Spinal cord (tissue), 10 donors: ENCODE results near the gene TUBGCP5. TPM values are rescaled to one million over a fixed set of nuclear protein-coding genes. Genes with fewer than 3 reads are reported as not detected.
A peak's percentile ranks its signal among the peaks of the same experiment; 100 is the strongest.

Experiments
- DNase-seq, 6 donors: peaks; one replicate each; pipeline versions ENCODE4 v3.0.0 to v3.0.0-alpha.2; 2013 to 2015; ENCODE audit warnings: low spot score in 6 of 6, low read depth in 4 of 6
- H3K27ac ChIP-seq: one replicate; pipeline ENCODE4 v1.5.1; 2013; ENCODE audit warnings: low read depth, low read length, control low read depth
- H3K27me3 ChIP-seq: one replicate; pipeline ENCODE4 v1.6.1; 2013; ENCODE audit warnings: low read length; ENCODE audit not compliant: control insufficient read depth, insufficient read depth
- H3K36me3 ChIP-seq: one replicate; pipeline ENCODE4 v1.6.1; 2013; ENCODE audit warnings: low read length; ENCODE audit not compliant: control insufficient read depth, insufficient read depth
- H3K4me1 ChIP-seq: one replicate; pipeline ENCODE4 v1.6.1; 2013; ENCODE audit warnings: low read length; ENCODE audit not compliant: control insufficient read depth, insufficient read depth
- H3K4me3 ChIP-seq: one replicate; pipeline ENCODE4 v1.5.1; 2013; ENCODE audit warnings: low read depth, low read length, control low read depth
- H3K9me3 ChIP-seq: one replicate; pipeline ENCODE4 v1.6.1; 2013; ENCODE audit warnings: low read length; ENCODE audit not compliant: control insufficient read depth, insufficient read depth
- WGBS: methylation state at CpG from one replicate; pipeline ENCODE4 v1.1.5; 2013; ENCODE audit warnings: missing lambda C conversion rate; ENCODE audit not compliant: insufficient coverage; 5-methylcytosine and 5-hydroxymethylcytosine counted together
- polyA plus RNA-seq, 2 donors: library from polyadenylated mRNA; unstranded; fragments of 120-200 nt; gene quantifications; one replicate each; pipeline ENCODE4 v1.2.1, GENCODE V29; 2013; ENCODE audit not compliant: insufficient read length in 2 of 2
- total RNA-seq, 2 donors: library from RNA; depleted of rRNA in 1 of 2; stranded (reverse); fragments of 120-200 nt in 1 of 2; fragments of >200 nt in 1 of 2; gene quantifications; one replicate each; pipeline versions ENCODE4 v1.2.3 to v1.2.4, GENCODE V29; 2013 to 2014
- donor health status: healthy.

The TUBGCP5 gene
- total and polyA plus RNA-seq, 4 donors = 18.6 to 37.4 (median 29.7) TPM

DNA sequence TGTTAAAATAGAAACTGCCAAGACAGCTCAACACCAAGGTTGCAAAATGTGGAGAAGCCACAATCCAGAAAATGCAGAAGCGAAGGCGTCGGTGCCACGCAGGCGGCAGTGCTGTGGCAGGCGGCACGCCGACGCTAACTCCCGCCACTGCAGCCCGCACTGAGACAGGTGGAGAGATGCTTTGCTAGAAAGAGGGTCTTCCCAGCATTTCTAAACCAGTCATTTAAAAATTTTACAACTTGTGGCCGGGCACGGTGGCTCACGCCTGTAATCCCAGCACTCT, 82.5 kb downstream of the TUBGCP5 start:
- no peak overlapping the region for H3K27ac ChIP-seq
- no peaks in the 10 kb centered on the region for H3K9me3 ChIP-seq
- H3K4me3 ChIP-seq = no peak overlapping the region
- 100% methylated on average over 3 of the region's 14 CpGs for WGBS
- H3K27me3 ChIP-seq = no peaks in the 10 kb centered on the region
- peaks cover 63% of the 10 kb centered on the region for H3K4me1 ChIP-seq
- no peak for DNase-seq
- peaks cover 10% of the 10 kb centered on the region for H3K36me3 ChIP-seq

DNA sequence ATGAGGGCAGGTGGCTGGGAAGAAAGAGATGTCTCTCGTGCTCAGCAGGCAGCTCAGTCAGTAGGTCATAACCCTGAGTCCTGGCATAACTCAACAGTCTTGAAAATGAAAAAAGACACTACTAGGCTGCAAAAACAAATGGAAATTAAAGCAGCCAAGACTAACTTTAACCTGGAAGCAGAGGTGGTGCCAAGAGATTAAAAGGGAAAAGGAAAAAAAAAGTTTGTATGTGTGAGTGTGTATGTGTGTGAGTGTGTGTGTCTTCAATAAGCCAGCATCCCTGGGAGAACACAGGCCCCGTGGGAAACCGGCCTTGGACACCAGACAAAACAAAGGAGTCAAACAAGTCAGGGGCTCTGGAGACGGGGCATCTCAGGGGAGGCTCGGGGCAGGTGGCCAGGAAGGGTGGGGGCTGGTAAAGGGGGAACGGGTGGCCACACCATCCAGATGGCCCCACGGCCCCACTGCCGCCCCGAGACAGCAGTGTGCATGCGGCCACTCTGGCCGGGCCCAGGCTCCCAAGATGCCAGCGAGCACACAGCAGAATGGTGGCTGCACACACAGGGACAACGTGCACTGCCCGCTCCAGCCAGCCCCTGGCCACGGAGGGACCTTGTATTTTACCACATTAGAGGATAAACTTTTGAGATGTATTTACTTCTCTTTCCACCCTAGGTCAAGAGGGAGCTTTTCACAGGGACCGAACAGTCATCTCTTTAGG, 83.0 kb downstream of the TUBGCP5 start:
- H3K27ac ChIP-seq = no peak overlapping the region
- DNase-seq = peak in 2 of 6 donors; percentile 49 to 54
- H3K9me3 ChIP-seq = no peaks in the 10 kb centered on the region
- H3K4me3 ChIP-seq = no peak overlapping the region
- 21% methylated on average over 13 of the region's 16 CpGs for WGBS
- H3K27me3 ChIP-seq = no peaks in the 10 kb centered on the region
- H3K4me1 ChIP-seq = peaks cover 65% of the 10 kb centered on the region
- H3K36me3 ChIP-seq = peaks cover 13% of the 10 kb centered on the region

DNA sequence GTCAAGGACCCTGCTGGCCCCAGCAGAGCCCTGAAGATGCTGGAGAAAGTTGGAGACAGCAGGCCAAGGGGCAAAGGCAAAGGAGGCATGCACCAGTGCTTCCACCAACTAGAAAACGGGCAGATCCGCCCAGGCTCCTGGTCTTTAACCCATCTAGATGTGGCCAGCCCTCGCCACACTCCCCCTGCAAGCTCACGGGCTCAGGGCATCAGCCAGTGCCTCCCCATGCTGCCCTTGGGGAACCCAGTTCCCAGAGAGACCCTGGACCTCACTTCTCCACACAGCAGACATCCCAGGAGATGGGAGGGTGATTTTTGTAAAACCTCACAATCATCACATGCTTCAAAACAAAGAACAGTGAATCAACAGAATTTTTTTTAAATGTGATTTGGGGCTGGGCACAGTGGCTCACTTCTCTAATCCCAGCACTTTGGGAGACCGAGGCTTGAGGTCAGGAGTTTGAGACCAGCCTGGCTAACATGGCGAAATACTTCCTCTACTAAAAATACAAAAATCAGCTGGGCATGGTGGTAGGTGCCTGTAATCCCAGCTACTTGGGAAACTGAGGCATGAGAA, 83.7 kb downstream of the TUBGCP5 start:
- DNase-seq = no peak
- peaks cover 19% of the 10 kb centered on the region for H3K36me3 ChIP-seq
- no peaks in the 10 kb centered on the region for H3K9me3 ChIP-seq
- H3K27me3 ChIP-seq = no peaks in the 10 kb centered on the region
- H3K4me1 ChIP-seq = peaks cover 67% of the 10 kb centered on the region
- H3K4me3 ChIP-seq = no peak overlapping the region
- H3K27ac ChIP-seq = no peak overlapping the region
- WGBS = 90% methylated on average over 4 of the region's 6 CpGs

DNA sequence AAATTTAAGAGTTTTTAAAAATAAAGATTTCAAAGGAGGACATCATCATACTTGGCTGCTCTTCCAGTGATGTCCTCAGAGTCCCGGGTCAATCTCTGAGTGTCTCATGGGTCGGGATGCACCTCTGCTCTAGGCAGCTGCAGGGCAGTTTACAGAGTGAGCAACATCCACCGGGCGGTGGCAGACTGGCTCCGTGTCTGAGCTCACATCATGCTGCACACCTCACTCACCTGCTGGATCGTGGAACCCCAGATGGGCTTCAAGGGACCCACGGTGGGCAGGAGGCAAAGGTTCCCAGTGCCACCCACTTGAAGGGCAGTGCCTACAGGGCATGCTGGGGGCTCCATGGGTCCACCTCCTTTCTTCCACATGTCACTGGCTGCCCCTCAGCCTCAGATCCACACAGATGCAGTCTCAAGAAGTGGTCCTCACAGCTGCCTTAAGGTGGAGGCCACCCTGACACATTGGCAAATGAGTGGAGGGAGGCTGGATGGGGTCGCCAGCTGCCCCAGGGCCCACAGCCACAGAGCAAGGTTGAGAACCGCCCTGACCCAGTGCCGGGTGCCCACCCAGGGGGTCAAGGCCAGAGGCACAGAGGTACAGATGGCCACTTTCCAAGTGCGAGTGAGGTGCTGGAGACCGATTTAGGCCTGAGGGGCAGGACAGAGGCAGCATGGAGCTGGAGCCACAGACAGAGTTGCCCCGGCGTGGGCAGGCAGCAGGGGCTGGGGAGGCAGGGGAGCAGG, 84.4 kb downstream of the TUBGCP5 start:
- H3K27ac ChIP-seq = no peak overlapping the region
- peaks cover 61% of the 10 kb centered on the region for H3K4me1 ChIP-seq
- DNase-seq = no peak
- H3K9me3 ChIP-seq = no peaks in the 10 kb centered on the region
- 86% methylated on average over 14 of the region's 14 CpGs for WGBS
- H3K4me3 ChIP-seq = no peak overlapping the region
- peaks cover 20% of the 10 kb centered on the region for H3K36me3 ChIP-seq
- H3K27me3 ChIP-seq = no peaks in the 10 kb centered on the region

DNA sequence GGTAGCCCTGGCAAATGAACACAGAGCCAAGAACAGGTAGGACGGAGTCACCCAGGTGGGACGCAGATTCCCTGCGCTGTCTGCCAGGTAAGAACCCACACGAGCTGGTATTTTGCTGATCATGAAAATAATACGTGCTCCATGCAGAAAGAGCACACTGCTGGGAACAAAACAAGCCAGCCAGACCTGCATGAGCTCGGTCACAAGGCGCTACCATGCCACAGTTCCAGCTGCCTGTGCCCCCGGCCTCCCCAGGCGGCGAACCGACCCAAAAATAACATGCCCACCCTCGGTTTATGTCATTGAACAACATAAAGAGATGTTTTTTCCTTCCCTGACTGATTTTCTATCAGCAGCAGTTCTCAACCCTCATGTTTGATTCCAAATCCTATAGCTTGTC, 85.0 kb downstream of the TUBGCP5 start:
- DNase-seq = no peak
- 69% methylated on average over 12 of the region's 12 CpGs for WGBS
- H3K4me1 ChIP-seq = peaks cover 55% of the 10 kb centered on the region
- H3K36me3 ChIP-seq = peaks cover 15% of the 10 kb centered on the region
- no peaks in the 10 kb centered on the region for H3K27me3 ChIP-seq
- no peak overlapping the region for H3K27ac ChIP-seq
- no peaks in the 10 kb centered on the region for H3K9me3 ChIP-seq
- H3K4me3 ChIP-seq = no peak overlapping the region

DNA sequence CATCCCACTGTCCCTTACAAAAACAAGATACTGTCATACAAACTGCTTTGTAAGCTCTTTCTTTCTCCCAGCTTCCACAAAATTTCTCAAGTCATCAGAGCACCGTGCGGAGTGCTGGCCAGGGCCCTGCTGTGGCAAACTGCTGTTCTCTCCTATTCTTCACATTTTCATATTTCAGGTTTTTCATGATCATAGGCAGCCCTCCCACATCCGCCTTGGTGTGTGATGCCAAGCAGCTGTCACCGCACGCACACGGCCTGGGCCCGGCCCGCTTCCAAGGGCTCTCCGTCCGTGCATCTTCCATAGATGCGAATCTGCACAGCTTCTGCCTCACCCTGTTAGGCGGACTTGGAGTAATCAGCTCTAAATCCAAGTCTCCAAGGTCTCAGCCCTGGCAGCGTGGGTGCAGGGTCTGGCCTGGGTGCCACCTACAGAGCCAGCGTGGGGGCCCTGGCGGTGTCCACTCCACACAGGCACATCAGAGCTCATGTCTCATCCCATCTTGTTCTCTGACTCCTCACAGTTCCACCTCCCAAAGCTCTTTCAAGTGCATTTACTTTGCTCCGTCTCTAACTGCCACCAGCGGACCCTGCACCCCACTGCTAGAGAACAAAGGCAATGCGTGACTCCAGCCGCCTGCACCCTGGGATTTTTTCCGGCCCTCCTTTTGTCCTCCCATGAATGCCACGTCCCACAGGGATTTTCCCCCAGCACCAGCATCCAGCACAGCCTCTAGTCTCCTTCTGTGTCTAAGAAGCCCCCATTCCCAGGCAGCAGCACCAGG, 86.4 kb downstream of the TUBGCP5 start:
- H3K36me3 ChIP-seq = peaks cover 13% of the 10 kb centered on the region
- no peaks in the 10 kb centered on the region for H3K27me3 ChIP-seq
- no peak overlapping the region for H3K4me3 ChIP-seq
- no peak overlapping the region for H3K27ac ChIP-seq
- H3K9me3 ChIP-seq = no peaks in the 10 kb centered on the region
- peak in 2 of 6 donors; percentile 26 to 31 for DNase-seq
- 54% methylated on average over 19 of the region's 21 CpGs for WGBS
- H3K4me1 ChIP-seq = peaks cover 58% of the 10 kb centered on the region

DNA sequence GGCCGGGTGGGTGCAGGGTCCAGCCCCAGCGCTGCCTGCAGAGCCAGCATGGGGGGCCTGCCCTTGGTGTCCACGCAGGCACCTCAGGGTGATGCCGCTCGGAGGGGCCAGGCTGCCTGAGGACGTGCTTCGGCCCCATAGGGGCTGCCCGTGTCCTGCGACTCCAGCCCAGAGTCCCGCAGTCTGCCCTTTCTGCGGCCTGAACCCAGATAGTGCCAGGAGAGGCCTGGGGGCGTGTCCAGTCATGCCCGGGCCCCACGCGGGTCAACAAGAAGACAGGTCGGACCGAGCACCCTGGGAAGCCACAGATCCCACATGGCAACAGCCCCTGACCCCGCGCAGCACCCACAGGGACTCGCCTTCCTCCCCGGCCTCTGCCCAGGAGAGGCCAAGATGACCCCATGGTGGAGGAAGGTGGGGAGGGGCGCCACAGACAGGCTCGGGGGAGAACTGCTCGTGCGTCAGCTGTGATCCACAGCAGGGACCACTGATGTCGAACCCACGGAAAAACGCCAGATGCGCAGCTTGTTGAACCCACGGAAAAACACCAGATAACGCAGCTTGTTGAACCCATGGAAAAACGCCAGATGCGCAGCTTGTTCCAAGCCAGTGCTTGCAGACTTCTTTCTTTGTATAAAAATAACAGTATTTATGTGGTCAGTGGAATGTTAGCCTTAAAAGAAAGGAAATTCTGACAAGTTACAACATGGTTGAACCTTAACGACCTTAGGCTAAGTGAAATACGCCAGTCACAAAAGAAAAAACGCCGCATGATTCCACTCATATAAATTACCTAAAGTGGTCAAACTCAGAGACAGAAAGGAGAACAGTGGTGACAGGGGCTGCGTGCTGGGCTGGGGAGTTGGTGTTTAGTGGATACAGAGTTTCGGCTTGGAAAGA, 87.7 kb downstream of the TUBGCP5 start:
- peaks cover 54% of the 10 kb centered on the region for H3K4me1 ChIP-seq
- H3K36me3 ChIP-seq = peaks cover 21% of the 10 kb centered on the region
- DNase-seq = no peak
- WGBS = 92% methylated on average over 38 of the region's 39 CpGs
- H3K27me3 ChIP-seq = no peaks in the 10 kb centered on the region
- no peaks in the 10 kb centered on the region for H3K9me3 ChIP-seq
- H3K27ac ChIP-seq = no peak overlapping the region
- H3K4me3 ChIP-seq = no peak overlapping the region

DNA sequence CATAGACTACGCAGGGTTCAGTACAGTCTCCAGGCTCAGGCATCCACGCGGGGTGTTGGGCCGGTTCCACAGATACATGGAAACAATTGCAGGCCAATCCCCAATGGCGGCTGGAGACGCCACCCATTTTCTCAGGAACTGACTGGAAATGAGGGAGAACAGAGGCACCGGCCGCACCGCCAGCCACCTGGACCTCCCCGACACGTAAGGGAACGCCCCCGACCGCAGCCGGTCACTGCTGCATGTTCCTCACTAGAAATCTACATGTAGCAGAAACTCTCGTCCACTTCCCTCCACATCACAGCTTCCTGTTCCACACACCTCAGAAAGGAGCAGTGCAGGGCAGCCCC, 88.4 kb downstream of the TUBGCP5 start:
- Histone ChIP-seq H3K9me3 (no peaks in the 10 kb centered on the region), H3K27me3 (no peaks in the 10 kb centered on the region), H3K36me3 (peaks cover 22% of the 10 kb centered on the region), H3K4me3 (no peak overlapping the region), H3K4me1 (peaks cover 48% of the 10 kb centered on the region), H3K27ac (no peak overlapping the region)
- no peak for DNase-seq
- WGBS = 93% methylated on average over 16 of the region's 16 CpGs
